ENCODE measurements around the gene PTPRK.

- TF ChIP-seq PATZ1 (CRISPR knock-in tag; IDR thresholded peaks at IDR 0.05; ENCODE audit: borderline replicate concordance): no peak
- TF ChIP-seq ZNF8 (CRISPR knock-in tag; IDR thresholded peaks at IDR 0.05): no peak
- TF ChIP-seq, protein P1, sequence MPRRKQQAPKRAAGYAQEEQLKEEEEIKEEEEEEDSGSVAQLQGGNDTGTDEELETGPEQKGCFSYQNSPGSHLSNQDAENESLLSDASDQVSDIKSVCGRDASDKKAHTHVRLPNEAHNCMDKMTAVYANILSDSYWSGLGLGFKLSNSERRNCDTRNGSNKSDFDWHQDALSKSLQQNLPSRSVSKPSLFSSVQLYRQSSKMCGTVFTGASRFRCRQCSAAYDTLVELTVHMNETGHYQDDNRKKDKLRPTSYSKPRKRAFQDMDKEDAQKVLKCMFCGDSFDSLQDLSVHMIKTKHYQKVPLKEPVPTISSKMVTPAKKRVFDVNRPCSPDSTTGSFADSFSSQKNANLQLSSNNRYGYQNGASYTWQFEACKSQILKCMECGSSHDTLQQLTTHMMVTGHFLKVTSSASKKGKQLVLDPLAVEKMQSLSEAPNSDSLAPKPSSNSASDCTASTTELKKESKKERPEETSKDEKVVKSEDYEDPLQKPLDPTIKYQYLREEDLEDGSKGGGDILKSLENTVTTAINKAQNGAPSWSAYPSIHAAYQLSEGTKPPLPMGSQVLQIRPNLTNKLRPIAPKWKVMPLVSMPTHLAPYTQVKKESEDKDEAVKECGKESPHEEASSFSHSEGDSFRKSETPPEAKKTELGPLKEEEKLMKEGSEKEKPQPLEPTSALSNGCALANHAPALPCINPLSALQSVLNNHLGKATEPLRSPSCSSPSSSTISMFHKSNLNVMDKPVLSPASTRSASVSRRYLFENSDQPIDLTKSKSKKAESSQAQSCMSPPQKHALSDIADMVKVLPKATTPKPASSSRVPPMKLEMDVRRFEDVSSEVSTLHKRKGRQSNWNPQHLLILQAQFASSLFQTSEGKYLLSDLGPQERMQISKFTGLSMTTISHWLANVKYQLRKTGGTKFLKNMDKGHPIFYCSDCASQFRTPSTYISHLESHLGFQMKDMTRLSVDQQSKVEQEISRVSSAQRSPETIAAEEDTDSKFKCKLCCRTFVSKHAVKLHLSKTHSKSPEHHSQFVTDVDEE (CRISPR knock-in tag; IDR thresholded peaks at IDR 0.05): no peak
- TF ChIP-seq PPARA (CRISPR knock-in tag; IDR thresholded peaks at IDR 0.05; ENCODE audit: borderline replicate concordance): no peak
- TF ChIP-seq ZNF565 (CRISPR knock-in tag; conservative IDR thresholded peaks at IDR 0.05; ENCODE audit: low read depth): no peak
- no peak for TF ChIP-seq ESRRG (CRISPR knock-in tag; IDR thresholded peaks at IDR 0.05)
- TF ChIP-seq OSR1 (CRISPR knock-in tag; IDR thresholded peaks at IDR 0.05): no peak
- TF ChIP-seq, protein P2, sequence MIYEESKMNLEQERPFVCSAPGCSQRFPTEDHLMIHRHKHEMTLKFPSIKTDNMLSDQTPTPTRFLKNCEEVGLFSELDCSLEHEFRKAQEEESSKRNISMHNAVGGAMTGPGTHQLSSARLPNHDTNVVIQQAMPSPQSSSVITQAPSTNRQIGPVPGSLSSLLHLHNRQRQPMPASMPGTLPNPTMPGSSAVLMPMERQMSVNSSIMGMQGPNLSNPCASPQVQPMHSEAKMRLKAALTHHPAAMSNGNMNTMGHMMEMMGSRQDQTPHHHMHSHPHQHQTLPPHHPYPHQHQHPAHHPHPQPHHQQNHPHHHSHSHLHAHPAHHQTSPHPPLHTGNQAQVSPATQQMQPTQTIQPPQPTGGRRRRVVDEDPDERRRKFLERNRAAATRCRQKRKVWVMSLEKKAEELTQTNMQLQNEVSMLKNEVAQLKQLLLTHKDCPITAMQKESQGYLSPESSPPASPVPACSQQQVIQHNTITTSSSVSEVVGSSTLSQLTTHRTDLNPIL (CRISPR knock-in tag; IDR thresholded peaks at IDR 0.05; ENCODE audit: low read depth): no peak
- TF ChIP-seq ZFP30 (CRISPR knock-in tag; IDR thresholded peaks at IDR 0.05): no peak
- no peak for TF ChIP-seq ARNTL (CRISPR knock-in tag; IDR thresholded peaks at IDR 0.05; ENCODE audit: borderline replicate concordance, low read depth)
- no peak for TF ChIP-seq TOX (CRISPR knock-in tag; IDR thresholded peaks at IDR 0.05; ENCODE audit: borderline replicate concordance)
Measured at GRCh38 chr6:128275030-128275429, 245.4 kb downstream of the PTPRK start.

Measured in SK-N-SH treated with all-trans-retinoic acid at 6 μM for 48 hours (cell line).